NCI-H2196 treated with DMSO at 0.1 percent for 48 hours (cell line): ENCODE data around the gene PRR33.
"Not testable (repeated sequence)": the region's sequence is repeated elsewhere in the genome, so short reads cannot be mapped to it uniquely, and the experiment has no call there.

Source experiments
- DNase-seq: peaks from one replicate; lab custom pipeline; 2025; ENCODE audit not compliant: unreplicated experiment; lab: John Stamatoyannopoulos, UW

The PRR33 gene

GRCh38 chr11:1891831-1892115 is at the start of gene PRR33:
PRR33 (minus strand) TSS chr11:1891895; CDS start chr11:1890584, 1,311 bp downstream.
- no peak for DNase-seq

GRCh38 chr11:1939788-1940187 is 48.1 kb upstream of the PRR33 start:
- DNase-seq, result not testable (repeated sequence)

- no peak for DNase-seq
These were observed 47.4 kb upstream of the PRR33 start for GRCh38 chr11:1939006-1939625.

GRCh38 chr11:1938343-1939005 is 46.8 kb upstream of the PRR33 start:
- no peak for DNase-seq

- no peak for DNase-seq
These were observed 46.1 kb upstream of the PRR33 start for GRCh38 chr11:1937616-1938342.

- DNase-seq, result no peak
These were observed 45.3 kb upstream of the PRR33 start for GRCh38 chr11:1936781-1937615.

GRCh38 chr11:1936072-1936780 is 44.5 kb upstream of the PRR33 start:
- DNase-seq, result no peak

GRCh38 chr11:1935156-1936071 is 43.7 kb upstream of the PRR33 start:
- no peak for DNase-seq

GRCh38 chr11:1934335-1935155 is 42.9 kb upstream of the PRR33 start:
- DNase-seq, result no peak

GRCh38 chr11:1933416-1934334 is 42.0 kb upstream of the PRR33 start:
- no peak for DNase-seq

- DNase-seq, result no peak
These were observed 41.0 kb upstream of the PRR33 start for GRCh38 chr11:1932681-1933080.

GRCh38 chr11:1932105-1932480 is 40.4 kb upstream of the PRR33 start:
- no peak for DNase-seq

GRCh38 chr11:1931341-1932104 is 39.8 kb upstream of the PRR33 start:
- no peak for DNase-seq

GRCh38 chr11:1930462-1930830 is 38.8 kb upstream of the PRR33 start:
- no peak for DNase-seq

GRCh38 chr11:1929621-1930461 is 38.1 kb upstream of the PRR33 start:
- DNase-seq, result no peak

- DNase-seq, result no peak
These were observed 37.3 kb upstream of the PRR33 start for GRCh38 chr11:1928891-1929541.
